ENCODE results near the gene KIF26A.

KIF26A gene

GRCh38 chr14:104111301-104112112 lies 26.9 kb upstream of the KIF26A start:
- no peak for DNase-seq (ENCODE audit: low spot score)
- Histone ChIP-seq H3K27ac (no peak overlapping the region), H3K4me3 (no peak overlapping the region)
- no peak for TF ChIP-seq CTCF (IDR thresholded peaks at IDR 0.05)

- no peak for DNase-seq (ENCODE audit: low spot score)
- TF ChIP-seq CTCF (IDR thresholded peaks at IDR 0.05): no peak
- no peak overlapping the region for H3K27ac ChIP-seq
- no peak overlapping the region for H3K4me3 ChIP-seq
Observed at GRCh38 chr14:104112113-104112505, 26.3 kb upstream of the KIF26A start.

GRCh38 chr14:104112609-104113571 lies 25.5 kb upstream of the KIF26A start:
- TF ChIP-seq CTCF (IDR thresholded peaks at IDR 0.05): no peak
- H3K4me3 ChIP-seq: no peak overlapping the region
- no peak overlapping the region for H3K27ac ChIP-seq
- DNase-seq (ENCODE audit: low spot score): no peak

GRCh38 chr14:104113631-104114420 lies 24.6 kb upstream of the KIF26A start:
- Histone ChIP-seq H3K27ac (no peak overlapping the region), H3K4me3 (no peak overlapping the region)
- no peak for TF ChIP-seq CTCF (IDR thresholded peaks at IDR 0.05)
- no peak for DNase-seq (ENCODE audit: low spot score)

- H3K27ac ChIP-seq: no peak overlapping the region
- TF ChIP-seq CTCF (IDR thresholded peaks at IDR 0.05): no peak
- H3K4me3 ChIP-seq: no peak overlapping the region
- DNase-seq (ENCODE audit: low spot score): no peak
Observed at GRCh38 chr14:104114421-104115130, 23.8 kb upstream of the KIF26A start.

- no peak overlapping the region for H3K4me3 ChIP-seq
- TF ChIP-seq CTCF (IDR thresholded peaks at IDR 0.05): no peak
- no peak for DNase-seq (ENCODE audit: low spot score)
- H3K27ac ChIP-seq: no peak overlapping the region
Observed at GRCh38 chr14:104115131-104115600, 23.2 kb upstream of the KIF26A start.
